Measurements from ENCODE around the gene KLHL29.

The KLHL29 gene

DNA sequence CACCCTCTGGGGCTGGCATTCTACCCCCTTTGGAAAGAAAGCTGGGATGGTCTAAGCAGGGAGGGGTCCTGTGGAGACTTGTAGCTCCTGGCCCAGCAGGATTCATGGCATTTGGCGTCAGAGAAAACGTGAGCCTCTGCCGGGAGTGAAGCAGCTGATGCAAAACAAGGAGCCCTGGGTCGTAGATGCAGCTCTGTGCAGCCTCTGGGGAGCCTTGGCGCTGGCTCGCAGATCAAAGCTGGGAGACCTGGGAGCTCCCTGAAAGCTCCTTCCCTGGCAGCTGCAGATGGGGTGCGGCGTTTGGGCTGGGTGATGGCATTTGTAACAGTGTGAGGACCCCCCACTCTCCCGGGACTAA lies 148.3 kb downstream of the KLHL29 start:
- TF ChIP-seq EP300 (IDR thresholded peaks at IDR 0.05; ENCODE audit: borderline replicate concordance), result no peak

GRCh38 chr2:23534771-23535170 lies 149.8 kb downstream of the KLHL29 start:
- no peak for TF ChIP-seq CEBPB (IDR thresholded peaks at IDR 0.05)
- TF ChIP-seq ZBTB7A (IDR thresholded peaks at IDR 0.05; ENCODE audit: low read depth), result no peak
- no peak for TF ChIP-seq USF1 (IDR thresholded peaks at IDR 0.05)
- TF ChIP-seq NFIC (IDR thresholded peaks at IDR 0.05), result no peak
- TF ChIP-seq TCF12 (IDR thresholded peaks at IDR 0.05; ENCODE audit: low read depth), result no peak
- no peak for TF ChIP-seq YY1 (IDR thresholded peaks at IDR 0.05; ENCODE audit: low read depth)
- no peak for TF ChIP-seq EGR1 (IDR thresholded peaks at IDR 0.05)
- no peak for TF ChIP-seq CREB1 (IDR thresholded peaks at IDR 0.05; ENCODE audit: low read depth)
- TF ChIP-seq TEAD4 (IDR thresholded peaks at IDR 0.05), result no peak
- no peak for TF ChIP-seq TAF1 (IDR thresholded peaks at IDR 0.05; ENCODE audit: low read depth)
- no peak for TF ChIP-seq EP300 (IDR thresholded peaks at IDR 0.05; ENCODE audit: borderline replicate concordance)
- TF ChIP-seq, protein P1, sequence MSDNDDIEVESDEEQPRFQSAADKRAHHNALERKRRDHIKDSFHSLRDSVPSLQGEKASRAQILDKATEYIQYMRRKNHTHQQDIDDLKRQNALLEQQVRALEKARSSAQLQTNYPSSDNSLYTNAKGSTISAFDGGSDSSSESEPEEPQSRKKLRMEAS (IDR thresholded peaks at IDR 0.05), result no peak
- no peak for TF ChIP-seq RAD21 (IDR thresholded peaks at IDR 0.05; ENCODE audit: low read depth)
- no peak for TF ChIP-seq REST (IDR thresholded peaks at IDR 0.05; ENCODE audit: low read depth)
- no peak for TF ChIP-seq FOXM1 (IDR thresholded peaks at IDR 0.05; ENCODE audit: borderline replicate concordance, low read depth)

GRCh38 chr2:23536326-23536725 lies 151.3 kb downstream of the KLHL29 start:
- TF ChIP-seq RAD21 (IDR thresholded peaks at IDR 0.05; ENCODE audit: low read depth) (no peak), FOXM1 (IDR thresholded peaks at IDR 0.05; ENCODE audit: borderline replicate concordance, low read depth) (no peak), EP300 (IDR thresholded peaks at IDR 0.05; ENCODE audit: borderline replicate concordance) (no peak), TCF12 (IDR thresholded peaks at IDR 0.05; ENCODE audit: low read depth) (no peak), TAF1 (IDR thresholded peaks at IDR 0.05; ENCODE audit: low read depth) (no peak), ZBTB7A (IDR thresholded peaks at IDR 0.05; ENCODE audit: low read depth) (no peak), EGR1 (IDR thresholded peaks at IDR 0.05) (no peak)

DNA sequence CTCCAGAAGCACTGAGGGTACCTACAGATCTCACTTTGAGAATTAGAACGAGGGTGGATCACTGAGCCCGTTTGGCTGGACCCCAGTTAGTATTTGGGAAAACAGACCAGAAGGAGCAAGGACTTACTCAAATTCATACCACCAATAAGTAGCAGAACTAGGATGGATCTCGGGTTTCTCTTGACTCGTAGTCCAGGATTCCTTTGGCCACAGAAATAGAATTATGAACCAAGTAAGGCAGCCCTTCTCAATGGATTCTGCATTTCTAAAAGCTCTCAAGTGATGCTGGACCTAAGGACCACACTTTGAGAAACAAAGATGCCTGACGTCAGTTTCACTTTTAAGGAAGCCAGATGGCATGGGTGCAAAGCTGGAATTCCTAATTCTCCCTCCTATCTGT lies 153.0 kb downstream of the KLHL29 start:
- TF ChIP-seq, protein P1 (IDR thresholded peaks at IDR 0.05), result no peak
- TF ChIP-seq USF1 (IDR thresholded peaks at IDR 0.05) (no peak), CEBPB (IDR thresholded peaks at IDR 0.05) (no peak), YY1 (IDR thresholded peaks at IDR 0.05; ENCODE audit: low read depth) (no peak)

DNA sequence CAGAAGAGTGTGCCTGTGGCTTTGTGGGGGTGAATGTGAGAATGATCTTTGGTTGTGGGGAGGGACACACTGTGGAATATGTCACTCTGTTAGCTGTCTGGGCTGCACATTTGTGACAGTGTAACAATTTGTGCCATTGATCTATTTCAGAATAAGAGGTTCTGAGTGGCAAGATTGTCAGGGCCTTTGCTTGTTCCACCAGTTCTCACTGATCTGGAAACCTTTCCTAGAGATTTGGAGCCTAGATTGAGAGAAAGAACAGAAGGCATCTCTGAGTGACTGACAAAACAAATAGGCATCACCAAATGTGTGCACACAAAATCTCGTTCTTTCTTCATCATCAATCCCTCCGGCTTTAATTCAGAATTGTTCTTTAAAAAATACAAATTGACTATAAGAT lies 153.6 kb downstream of the KLHL29 start:
- TF ChIP-seq ZBTB7A (IDR thresholded peaks at IDR 0.05; ENCODE audit: low read depth) (no peak), FOXM1 (IDR thresholded peaks at IDR 0.05; ENCODE audit: borderline replicate concordance, low read depth) (no peak), TCF12 (IDR thresholded peaks at IDR 0.05; ENCODE audit: low read depth) (no peak), YY1 (IDR thresholded peaks at IDR 0.05; ENCODE audit: low read depth) (no peak), REST (IDR thresholded peaks at IDR 0.05; ENCODE audit: low read depth) (no peak), CREB1 (IDR thresholded peaks at IDR 0.05; ENCODE audit: low read depth) (no peak), NFIC (IDR thresholded peaks at IDR 0.05) (no peak), TAF1 (IDR thresholded peaks at IDR 0.05; ENCODE audit: low read depth) (no peak), USF1 (IDR thresholded peaks at IDR 0.05) (no peak), EGR1 (IDR thresholded peaks at IDR 0.05) (no peak), CEBPB (IDR thresholded peaks at IDR 0.05) (no peak), TEAD4 (IDR thresholded peaks at IDR 0.05) (no peak), EP300 (IDR thresholded peaks at IDR 0.05; ENCODE audit: borderline replicate concordance) (no peak), RAD21 (IDR thresholded peaks at IDR 0.05; ENCODE audit: low read depth) (no peak)
- TF ChIP-seq, protein P1 (IDR thresholded peaks at IDR 0.05), result no peak

DNA sequence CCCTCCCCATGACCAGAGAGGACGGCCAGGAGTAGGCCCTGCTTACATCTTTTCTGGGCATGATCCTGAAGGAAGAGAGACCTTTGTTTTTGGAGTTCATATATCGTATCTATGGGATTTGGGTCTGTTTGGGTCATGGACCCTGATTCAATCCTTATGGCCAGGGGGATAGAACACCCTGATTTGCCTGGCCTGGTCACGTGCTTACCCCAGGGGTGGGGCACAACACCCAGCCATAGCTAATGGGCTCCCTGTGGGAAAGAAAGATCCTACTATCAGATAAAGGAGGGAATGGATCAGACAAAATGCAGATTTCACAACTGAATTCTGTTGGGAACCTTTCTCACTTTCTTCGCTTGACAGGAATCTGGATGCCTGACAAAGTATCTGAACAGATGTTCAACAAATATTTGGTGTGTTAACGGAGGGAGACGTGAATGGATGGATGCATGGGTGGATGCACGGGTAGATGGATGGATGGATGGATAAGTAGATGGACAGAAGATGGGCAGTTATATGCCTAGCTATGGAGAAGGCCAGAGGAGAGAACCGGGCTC lies 155.9 kb downstream of the KLHL29 start:
- TF ChIP-seq ZBTB7A (IDR thresholded peaks at IDR 0.05; ENCODE audit: low read depth) (no peak), NFIC (IDR thresholded peaks at IDR 0.05) (no peak), EP300 (IDR thresholded peaks at IDR 0.05; ENCODE audit: borderline replicate concordance) (no peak), FOXM1 (IDR thresholded peaks at IDR 0.05; ENCODE audit: borderline replicate concordance, low read depth) (no peak), TEAD4 (IDR thresholded peaks at IDR 0.05) (no peak), YY1 (IDR thresholded peaks at IDR 0.05; ENCODE audit: low read depth) (no peak), TCF12 (IDR thresholded peaks at IDR 0.05; ENCODE audit: low read depth) (no peak), RAD21 (IDR thresholded peaks at IDR 0.05; ENCODE audit: low read depth) (no peak), USF1 (IDR thresholded peaks at IDR 0.05) (no peak), CREB1 (IDR thresholded peaks at IDR 0.05; ENCODE audit: low read depth) (no peak)
- TF ChIP-seq, protein P1 (IDR thresholded peaks at IDR 0.05), result no peak

Measured in Ishikawa (cell line).